Peyer's patch (tissue), 4 donors: Measurements from ENCODE around the gene LUZP2.

Experiments used
- CTCF ChIP-seq, 6 experiments: fragments of 450-650 bp in 4 of 6; fragments of 200-600 bp in 2 of 6; sonication (generic) in 1 of 6; IDR thresholded peaks; one replicate each; pipeline ENCODE4 v1.5.1; 2017 to 2019; ENCODE audit warnings: antibody characterized with exemption in 6 of 6, mild to moderate bottlenecking in 3 of 6, moderate library complexity in 1 of 6
- POLR2A ChIP-seq, 2 donors: fragments of 450-650 bp; IDR thresholded peaks; one replicate each; pipeline ENCODE4 v1.5.1; 2017; ENCODE audit warnings: antibody characterized with exemption in 2 of 2, mild to moderate bottlenecking in 2 of 2, moderate library complexity in 2 of 2

- no peak for TF ChIP-seq CTCF (IDR thresholded peaks at IDR 0.05)
- TF ChIP-seq POLR2A (IDR thresholded peaks at IDR 0.05) = no peak
These were observed 265.2 kb downstream of the LUZP2 start for GRCh38 chr11:24762076-24762475.
